ENCODE results near the gene ALKBH7.

DNA sequence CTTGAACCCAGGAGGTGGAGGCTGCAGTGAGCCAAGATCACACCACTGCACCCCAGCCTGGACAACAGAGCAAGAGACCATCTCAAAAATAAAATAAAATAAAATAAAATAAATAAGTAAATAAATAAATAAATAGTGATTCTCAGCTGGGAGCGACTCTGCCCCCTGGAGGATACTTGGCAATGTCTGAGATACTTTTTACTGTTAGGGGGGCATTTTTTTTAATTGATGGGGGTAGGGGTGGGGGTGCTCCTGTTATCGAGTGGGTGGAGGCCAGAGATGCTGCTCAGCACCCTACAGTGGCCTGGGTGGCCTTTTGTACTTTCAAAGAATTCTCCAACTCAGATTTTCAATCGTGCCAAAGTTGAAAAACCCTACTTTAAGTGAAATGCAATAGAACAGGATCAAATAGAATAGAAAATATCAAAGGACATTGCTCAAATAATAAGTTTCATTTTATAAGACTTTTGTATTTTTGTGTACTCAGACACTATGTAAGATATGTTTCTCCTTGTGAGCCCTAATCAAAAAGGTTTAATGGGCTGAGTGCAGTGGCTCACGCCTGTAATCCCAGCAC, 18.4 kb upstream of the ALKBH7 start:
- TF ChIP-seq, protein P1, sequence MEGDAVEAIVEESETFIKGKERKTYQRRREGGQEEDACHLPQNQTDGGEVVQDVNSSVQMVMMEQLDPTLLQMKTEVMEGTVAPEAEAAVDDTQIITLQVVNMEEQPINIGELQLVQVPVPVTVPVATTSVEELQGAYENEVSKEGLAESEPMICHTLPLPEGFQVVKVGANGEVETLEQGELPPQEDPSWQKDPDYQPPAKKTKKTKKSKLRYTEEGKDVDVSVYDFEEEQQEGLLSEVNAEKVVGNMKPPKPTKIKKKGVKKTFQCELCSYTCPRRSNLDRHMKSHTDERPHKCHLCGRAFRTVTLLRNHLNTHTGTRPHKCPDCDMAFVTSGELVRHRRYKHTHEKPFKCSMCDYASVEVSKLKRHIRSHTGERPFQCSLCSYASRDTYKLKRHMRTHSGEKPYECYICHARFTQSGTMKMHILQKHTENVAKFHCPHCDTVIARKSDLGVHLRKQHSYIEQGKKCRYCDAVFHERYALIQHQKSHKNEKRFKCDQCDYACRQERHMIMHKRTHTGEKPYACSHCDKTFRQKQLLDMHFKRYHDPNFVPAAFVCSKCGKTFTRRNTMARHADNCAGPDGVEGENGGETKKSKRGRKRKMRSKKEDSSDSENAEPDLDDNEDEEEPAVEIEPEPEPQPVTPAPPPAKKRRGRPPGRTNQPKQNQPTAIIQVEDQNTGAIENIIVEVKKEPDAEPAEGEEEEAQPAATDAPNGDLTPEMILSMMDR (IDR thresholded peaks at IDR 0.05), result no peak
- no peak for TF ChIP-seq POLR2A (IDR thresholded peaks at IDR 0.05)
